SW 1271 (cell line): ENCODE measurements around the gene ABCC5.
"Not testable (repeated sequence)": the region's sequence is repeated elsewhere in the genome, so short reads cannot be mapped to it uniquely, and the experiment has no call there.

Experiments used
- DNase-seq, 2 experiments: peaks; one replicate each; lab custom pipeline; 2025; lab: John Stamatoyannopoulos, UW

Gene ABCC5

DNA sequence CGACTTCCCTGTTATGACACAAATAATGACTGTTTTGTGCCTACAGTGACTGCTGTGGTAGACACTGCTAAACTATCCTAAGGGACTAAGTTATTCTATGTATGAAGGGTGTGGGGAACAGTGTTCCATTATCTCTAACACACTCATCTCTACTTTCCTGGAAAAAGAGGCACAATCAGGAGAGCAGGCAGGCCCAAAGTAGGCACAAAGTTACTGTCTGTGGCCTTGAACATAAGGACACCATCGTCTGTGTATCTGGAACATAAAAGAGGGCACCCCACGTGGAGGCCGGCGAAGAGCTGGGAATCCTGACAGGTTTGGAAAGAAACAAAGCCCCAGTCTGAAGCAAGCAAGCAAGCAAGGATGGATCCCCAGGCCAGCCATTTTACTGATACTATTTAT is 1.5 kb downstream of the ABCC5 start:
- no peak for DNase-seq

DNA sequence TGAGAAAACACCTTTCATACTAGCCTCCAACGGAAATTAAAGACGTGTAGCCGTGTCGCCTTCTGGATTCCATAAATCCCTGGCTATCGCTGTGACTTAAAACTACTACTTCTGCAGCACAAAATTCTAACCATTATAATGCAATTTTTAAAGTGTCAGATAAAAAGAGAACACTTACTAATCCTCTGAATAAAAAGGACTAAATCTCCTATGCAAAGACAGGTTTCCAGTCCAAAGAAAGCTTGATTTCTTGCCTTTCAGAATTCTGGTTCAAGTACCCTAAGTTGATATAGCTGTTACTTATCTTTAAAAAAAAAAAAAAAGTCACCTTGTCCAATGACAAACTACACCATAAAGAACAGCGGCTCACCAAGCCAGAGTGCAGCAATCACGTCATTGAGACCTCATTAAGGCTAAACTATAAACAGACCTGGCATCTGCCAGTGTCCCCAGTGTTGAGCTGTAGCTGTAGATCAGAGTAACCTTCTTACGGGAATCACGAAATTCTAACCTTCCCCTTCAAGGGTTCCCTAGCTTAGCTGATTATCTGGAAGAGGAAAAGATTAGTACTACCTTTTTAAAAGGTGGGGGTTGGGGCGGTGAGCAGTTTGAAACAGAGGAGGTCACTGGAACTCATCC is 2.2 kb downstream of the ABCC5 start:
- DNase-seq, result no peak

GRCh38 chr3:184011937-184012889 is 5.5 kb downstream of the ABCC5 start:
- DNase-seq, result no peak

- DNase-seq, result no peak
Measured at GRCh38 chr3:184011230-184011876, 6.3 kb downstream of the ABCC5 start.

DNA sequence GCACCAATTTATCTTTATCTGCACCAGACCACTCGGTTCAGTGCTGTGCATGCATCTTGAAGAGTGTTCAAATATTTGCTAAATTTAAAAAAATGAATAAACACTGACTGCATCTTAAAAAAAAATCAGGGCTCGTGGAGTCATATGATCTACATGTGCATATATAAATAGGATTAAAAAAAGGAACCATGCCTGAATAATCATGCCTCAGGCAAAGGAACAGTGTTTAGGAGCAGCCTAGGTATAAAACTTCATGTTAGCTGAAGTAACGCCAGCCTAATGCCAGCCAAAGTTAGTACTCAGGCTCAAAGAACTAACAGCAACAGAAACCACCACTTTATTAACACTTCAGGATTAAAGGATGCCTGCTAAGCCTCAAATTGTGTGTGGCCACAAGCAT is 9.5 kb downstream of the ABCC5 start:
- no peak for DNase-seq

GRCh38 chr3:184007143-184007813 is 10.4 kb downstream of the ABCC5 start:
- DNase-seq, result not testable (repeated sequence)

DNA sequence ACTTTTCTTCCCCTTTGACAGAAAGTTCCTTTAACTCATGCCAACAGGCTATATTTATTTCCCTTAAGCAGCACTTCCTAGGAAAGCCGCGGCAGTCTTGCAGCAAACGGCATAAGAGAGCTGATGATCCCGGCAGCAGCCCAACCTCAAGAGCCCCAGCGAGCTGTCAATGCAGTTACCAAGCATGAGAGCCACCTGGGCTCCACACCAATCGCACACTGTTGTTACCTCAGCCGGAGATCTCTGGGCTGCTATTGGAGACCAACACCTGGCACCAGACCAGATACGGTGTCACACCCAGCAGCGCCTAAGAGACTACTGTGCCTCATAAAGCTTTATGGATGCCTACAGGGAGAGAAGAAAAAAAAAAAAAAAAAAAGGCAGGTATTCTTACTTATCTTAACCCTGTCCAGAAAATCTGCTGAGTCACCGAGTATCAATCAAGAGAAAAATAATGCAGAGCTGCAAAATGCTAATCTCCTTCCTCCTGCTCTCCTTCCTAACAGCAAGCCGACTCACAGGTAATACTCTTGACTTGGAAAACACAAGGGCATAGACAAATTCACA is 11.7 kb downstream of the ABCC5 start:
- no peak for DNase-seq

- no peak for DNase-seq
Measured at GRCh38 chr3:184004476-184004875, 13.2 kb downstream of the ABCC5 start.

GRCh38 chr3:184003187-184003967 is 14.3 kb downstream of the ABCC5 start:
- DNase-seq, result no peak

- DNase-seq, result no peak
Measured at GRCh38 chr3:184002469-184002868, 15.2 kb downstream of the ABCC5 start.

DNA sequence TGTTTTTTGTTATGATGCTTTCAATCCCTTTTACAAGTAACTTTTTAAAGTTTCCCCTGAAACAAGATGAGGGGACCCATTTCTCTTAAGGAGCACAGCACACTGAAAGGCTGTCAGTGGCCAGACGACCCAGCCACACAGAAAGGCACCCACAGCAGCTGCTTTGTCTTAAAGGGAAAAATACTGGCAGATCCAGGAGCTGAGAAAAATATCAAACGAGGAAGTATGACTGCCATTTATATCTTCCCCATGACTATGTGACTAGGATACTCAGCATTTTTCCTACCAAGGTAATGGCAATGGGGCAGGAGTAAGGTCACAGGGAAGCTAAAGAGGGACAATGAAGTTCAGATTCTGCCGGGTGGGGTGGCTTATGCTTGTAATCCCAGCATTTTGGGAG is 15.9 kb downstream of the ABCC5 start:
- no peak for DNase-seq

DNA sequence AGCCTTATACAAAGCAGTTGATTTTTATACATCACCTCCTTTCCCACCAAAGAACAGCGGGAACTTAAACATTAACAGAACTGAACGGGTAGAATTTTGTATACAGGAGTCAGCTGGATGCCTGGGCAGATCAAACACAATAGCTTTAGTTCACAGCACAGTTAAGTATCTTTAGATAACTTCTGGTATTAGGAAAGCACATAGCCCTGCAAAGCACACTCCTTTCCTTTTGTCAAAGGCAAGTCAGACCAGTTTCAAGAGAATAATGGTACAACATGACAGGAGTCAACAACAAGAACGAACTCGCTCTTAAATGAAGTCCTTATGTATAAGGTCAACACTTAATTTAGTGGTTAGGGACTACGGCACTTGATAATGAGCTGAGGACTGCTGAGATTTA is 26.3 kb downstream of the ABCC5 start:
- DNase-seq, result no peak

GRCh38 chr3:183988216-183988790 is 29.4 kb downstream of the ABCC5 start:
- DNase-seq, result no peak

DNA sequence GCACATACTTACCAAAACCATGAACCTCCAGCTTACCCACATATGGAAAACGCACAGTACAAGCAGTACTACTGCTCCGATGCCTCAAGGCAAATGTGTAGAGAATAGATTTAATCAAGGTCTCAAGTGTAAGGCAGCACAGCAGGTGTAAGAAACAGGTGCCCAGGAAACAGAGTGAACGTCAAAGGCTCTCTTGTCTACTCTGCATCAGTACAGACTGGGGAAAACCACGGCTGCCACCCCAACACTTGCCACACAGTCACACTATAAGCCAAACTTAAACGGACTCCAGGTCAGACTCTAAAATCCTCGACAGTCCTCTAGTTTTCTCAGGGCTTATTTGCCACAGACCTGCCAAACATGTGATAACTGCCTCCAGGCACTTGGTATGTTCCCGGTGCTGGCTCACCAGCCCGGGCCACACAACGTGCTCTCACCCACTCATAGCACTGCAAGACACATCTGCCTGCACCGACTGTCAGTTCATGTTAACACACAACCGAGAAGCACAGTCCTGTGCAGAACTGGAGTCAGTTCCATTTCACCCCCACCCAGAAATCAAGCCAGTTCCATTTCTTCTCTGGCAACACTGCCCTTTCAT is 30.6 kb downstream of the ABCC5 start:
- no peak for DNase-seq

DNA sequence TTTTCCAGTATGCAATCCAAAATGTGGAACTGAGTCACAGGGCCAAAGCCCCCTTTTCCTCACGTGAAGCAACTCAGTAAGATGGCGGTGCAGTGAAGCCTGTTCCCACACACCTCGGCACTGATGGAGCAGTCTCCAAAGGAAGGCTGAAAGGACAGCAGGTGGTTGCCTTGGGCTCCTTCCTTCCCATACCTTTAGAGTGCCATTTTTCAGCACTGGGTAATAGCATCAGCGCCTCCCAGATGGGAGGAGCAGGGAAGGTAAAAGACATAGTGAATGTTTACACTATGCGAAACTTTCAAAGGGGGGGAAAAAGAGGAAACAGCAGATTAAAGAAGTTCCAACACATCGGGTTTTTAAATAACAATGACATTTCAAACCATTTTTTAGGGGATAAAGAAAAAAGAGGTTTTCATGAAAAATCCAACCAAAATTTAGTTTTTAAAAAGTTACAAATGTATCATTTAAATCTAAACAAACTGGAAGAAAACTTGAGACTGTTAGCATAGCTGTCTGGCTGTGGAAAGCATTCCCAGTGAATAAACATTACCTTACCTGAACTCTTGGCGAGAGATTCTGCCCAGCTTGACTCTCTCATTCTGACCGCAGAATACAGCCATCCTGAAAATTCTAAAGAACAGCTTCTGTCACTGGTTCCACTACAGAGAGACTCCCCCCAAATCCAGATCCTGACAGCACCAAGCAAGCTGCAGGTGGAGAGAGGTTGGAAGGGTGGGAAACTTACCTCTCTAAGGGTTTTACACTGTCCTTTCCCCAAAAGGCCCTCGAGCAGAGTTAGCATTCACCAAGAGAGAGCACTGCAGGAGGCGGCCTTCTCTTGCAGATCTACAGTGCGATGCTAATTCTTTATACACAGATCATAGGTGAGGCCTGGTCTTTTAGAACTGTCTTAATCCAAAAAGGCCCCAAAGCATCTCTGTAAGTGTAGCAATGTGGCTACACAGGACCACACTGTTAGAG is 32.6 kb downstream of the ABCC5 start:
- DNase-seq, result no peak

GRCh38 chr3:183984127-183984740 is 33.5 kb downstream of the ABCC5 start:
- DNase-seq, result no peak

GRCh38 chr3:183981990-183982644 is 35.6 kb downstream of the ABCC5 start:
- no peak for DNase-seq

- DNase-seq, result no peak
Measured at GRCh38 chr3:183980403-183980802, 37.3 kb downstream of the ABCC5 start.
